Cerebellar nuclear complex (tissue), 1 donor: ENCODE measurements around the gene TMEM82.

Experiments
- DNase-seq, 2 experiments: peaks; one replicate each; lab custom pipeline; 2025; lab: John Stamatoyannopoulos, UW

TMEM82 gene

GRCh38 chr1:15720861-15721260 lies 21.4 kb upstream of the TMEM82 start:
- no peak for DNase-seq

- DNase-seq = no peak
These were observed 19.9 kb upstream of the TMEM82 start for GRCh38 chr1:15722411-15722810.

- DNase-seq = no peak
These were observed 19.3 kb upstream of the TMEM82 start for GRCh38 chr1:15722836-15723532.

GRCh38 chr1:15723631-15724246 lies 18.6 kb upstream of the TMEM82 start:
- DNase-seq = no peak

- no peak for DNase-seq
These were observed 17.1 kb upstream of the TMEM82 start for GRCh38 chr1:15724949-15725880.

GRCh38 chr1:15726508-15726907 lies 15.8 kb upstream of the TMEM82 start:
- DNase-seq = no peak

- DNase-seq = no peak
These were observed 15.3 kb upstream of the TMEM82 start for GRCh38 chr1:15727021-15727420.

- no peak for DNase-seq
These were observed 14.9 kb upstream of the TMEM82 start for GRCh38 chr1:15727424-15727823.

GRCh38 chr1:15727866-15728534 lies 14.3 kb upstream of the TMEM82 start:
- DNase-seq = no peak

GRCh38 chr1:15728937-15729657 lies 13.2 kb upstream of the TMEM82 start:
- no peak for DNase-seq

- no peak for DNase-seq
These were observed 11.9 kb upstream of the TMEM82 start for GRCh38 chr1:15730423-15730822.

- no peak for DNase-seq
These were observed 11.4 kb upstream of the TMEM82 start for GRCh38 chr1:15730936-15731335.

- DNase-seq = peak in 1 of 2 experiments; percentile 16
These were observed 10.3 kb upstream of the TMEM82 start for GRCh38 chr1:15731735-15732685.

- no peak for DNase-seq
These were observed 9.6 kb upstream of the TMEM82 start for GRCh38 chr1:15732686-15733081.

- DNase-seq = no peak
These were observed 9.0 kb upstream of the TMEM82 start for GRCh38 chr1:15733218-15733725.

- DNase-seq = no peak
These were observed 8.5 kb upstream of the TMEM82 start for GRCh38 chr1:15733726-15734226.

- no peak for DNase-seq
These were observed 8.0 kb upstream of the TMEM82 start for GRCh38 chr1:15734296-15734695.

- DNase-seq = no peak
These were observed 7.4 kb upstream of the TMEM82 start for GRCh38 chr1:15734901-15735300.

GRCh38 chr1:15735304-15736037 lies 6.8 kb upstream of the TMEM82 start:
- no peak for DNase-seq
